AG09309 (cell line): Measurements from ENCODE around the gene DNAJC8.

Experiments
- DNase-seq: peaks from one replicate; pipeline ENCODE4 v3.0.0-alpha.2; 2010; ENCODE audit warnings: low read depth
- H3K4me3 ChIP-seq: 2 replicates; pipeline ENCODE4 v1.5.1; 2011; ENCODE audit warnings: mild to moderate bottlenecking, low read depth, low read length, moderate library complexity; ENCODE audit not compliant: control insufficient read depth
- TF ChIP-seq, protein P1 (sequence below): IDR thresholded peaks from 2 replicates; pipeline ENCODE4 v1.5.1; 2011; ENCODE audit warnings: mild to moderate bottlenecking, low read depth, low read length, inconsistent platforms; ENCODE audit not compliant: insufficient read depth, control insufficient read depth; ENCODE audit errors: missing control alignments

Gene DNAJC8

DNA sequence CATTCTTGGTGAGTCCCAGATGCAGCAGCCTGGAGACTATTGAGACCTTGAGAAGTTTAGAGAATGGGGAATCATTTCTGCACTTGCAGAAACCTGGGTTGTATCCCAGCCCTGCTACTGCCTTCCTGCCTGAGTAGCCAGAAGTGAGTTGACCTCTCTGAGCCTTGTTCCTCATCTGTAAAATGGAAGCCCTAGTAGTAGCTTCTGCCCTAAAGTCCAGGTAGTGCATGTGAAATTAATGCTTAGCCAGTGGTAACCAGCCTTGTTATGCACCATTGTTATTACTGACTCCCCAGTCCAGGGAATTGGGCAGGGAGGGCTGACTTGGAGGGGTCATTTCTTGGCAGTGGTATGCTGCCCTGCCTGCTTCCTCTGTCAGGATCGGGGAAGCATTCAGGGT, 32.1 kb upstream of the DNAJC8 start:
- no peak overlapping the region for H3K4me3 ChIP-seq
- TF ChIP-seq, protein P1, sequence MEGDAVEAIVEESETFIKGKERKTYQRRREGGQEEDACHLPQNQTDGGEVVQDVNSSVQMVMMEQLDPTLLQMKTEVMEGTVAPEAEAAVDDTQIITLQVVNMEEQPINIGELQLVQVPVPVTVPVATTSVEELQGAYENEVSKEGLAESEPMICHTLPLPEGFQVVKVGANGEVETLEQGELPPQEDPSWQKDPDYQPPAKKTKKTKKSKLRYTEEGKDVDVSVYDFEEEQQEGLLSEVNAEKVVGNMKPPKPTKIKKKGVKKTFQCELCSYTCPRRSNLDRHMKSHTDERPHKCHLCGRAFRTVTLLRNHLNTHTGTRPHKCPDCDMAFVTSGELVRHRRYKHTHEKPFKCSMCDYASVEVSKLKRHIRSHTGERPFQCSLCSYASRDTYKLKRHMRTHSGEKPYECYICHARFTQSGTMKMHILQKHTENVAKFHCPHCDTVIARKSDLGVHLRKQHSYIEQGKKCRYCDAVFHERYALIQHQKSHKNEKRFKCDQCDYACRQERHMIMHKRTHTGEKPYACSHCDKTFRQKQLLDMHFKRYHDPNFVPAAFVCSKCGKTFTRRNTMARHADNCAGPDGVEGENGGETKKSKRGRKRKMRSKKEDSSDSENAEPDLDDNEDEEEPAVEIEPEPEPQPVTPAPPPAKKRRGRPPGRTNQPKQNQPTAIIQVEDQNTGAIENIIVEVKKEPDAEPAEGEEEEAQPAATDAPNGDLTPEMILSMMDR: no peak
- no peak for DNase-seq

DNA sequence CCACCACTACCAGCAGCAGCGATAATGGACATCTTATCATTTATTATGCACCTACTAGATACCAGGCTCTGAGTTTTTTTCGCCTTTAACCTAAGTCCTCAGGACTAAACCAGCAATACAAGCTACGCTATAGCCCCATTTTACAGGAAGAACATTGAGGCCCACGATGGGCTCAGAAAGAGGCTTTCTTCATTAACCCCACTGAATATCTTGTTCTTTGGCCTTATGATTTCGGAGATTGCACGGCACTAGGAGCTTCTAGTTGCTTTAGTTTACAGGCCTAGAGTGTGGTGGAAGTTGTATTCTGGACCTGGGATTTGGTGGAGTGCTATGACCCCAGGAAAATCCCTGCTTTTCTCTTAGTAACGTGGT, 28.0 kb upstream of the DNAJC8 start:
- H3K4me3 ChIP-seq: peak overlapping the region; percentile 99
- TF ChIP-seq, protein P1: no peak
- no peak for DNase-seq

DNA sequence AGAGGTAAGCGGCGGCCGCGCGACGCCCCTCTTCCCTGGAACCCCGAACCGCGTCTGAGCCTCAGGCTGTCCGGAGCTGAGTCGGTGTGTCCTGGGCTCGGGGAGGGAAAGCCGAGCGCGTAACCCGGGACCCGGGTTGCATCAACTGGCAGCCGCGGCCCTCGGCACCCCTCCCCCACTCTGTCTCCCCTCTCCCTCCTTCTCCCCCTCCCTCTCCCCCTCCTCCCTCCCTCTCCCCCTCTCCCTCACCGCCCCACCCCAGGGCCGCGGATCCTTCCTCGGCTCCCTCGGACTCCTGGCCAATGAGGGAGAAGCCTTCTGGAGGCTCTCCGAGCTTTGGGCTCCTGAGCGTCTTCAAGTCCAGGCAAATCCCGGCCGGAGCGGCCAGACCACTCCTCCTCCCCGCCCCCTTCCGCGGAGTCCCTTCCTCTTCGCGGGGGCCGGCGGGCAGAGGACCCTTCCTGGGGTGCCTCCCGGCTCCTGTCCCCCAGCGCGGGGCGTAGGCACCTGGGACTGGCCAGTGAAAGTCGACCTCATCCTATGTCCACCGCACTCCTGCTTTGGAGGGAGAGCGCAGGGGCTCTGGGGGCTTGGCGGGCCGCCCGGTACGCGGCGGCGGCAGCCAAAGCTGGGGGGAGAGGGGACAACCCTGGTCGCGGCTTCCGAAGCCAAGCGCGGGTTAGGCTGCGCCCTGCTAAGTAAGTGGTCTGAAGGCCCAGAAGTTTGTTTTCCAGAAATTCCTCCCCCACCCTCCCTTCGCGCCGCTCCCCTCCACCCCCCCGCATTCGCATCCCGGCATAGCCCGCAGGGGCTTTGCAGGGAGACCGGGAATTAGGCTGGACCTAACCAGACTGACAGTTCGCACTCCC, 27.3 kb upstream of the DNAJC8 start:
- peak; percentile 47 for DNase-seq
- H3K4me3 ChIP-seq: peak overlapping the region; percentile 99
- TF ChIP-seq, protein P1: no peak

DNA sequence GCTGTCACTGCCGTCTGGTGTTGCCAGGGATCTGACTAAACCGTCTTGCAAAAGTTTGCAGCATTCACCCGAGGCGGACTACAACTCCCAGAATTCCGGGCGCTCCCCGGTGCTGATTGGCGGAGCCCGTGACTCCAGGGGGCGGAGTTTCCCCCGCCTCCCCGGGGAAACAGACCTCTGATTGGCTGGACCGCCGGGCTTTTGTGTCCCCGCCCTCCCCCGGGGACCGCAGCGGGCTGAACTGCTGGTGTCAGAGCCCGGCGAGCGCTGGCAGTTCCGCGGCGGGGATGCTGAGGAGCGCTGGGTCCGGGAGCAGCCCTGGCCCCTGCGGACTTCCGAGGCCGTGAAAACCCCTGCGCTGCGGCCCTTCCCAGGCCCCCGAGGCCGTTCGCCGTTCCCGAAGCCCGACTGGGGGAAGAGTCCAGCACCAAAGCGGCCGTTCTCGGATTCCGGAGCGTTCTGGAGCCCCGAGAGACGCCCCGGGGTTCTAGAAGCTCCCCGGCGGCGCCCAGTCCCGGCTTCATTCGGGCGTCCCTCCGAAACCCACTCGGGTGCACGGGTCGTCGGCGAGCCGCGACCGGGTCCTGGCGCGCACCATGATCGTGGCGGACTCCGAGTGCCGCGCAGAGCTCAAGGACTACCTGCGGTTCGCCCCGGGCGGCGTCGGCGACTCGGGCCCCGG, 26.6 kb upstream of the DNAJC8 start, which contains the start of gene SESN2:
TSS of gene SESN2 (plus strand) at position 267 of the 682 bp plus-strand sequence. CDS start at position 597, 330 bp downstream.
- peak within 1 kb of the TSS; percentile 99 for H3K4me3 ChIP-seq
- peak; percentile 99 for DNase-seq
- TF ChIP-seq, protein P1: no peak

DNA sequence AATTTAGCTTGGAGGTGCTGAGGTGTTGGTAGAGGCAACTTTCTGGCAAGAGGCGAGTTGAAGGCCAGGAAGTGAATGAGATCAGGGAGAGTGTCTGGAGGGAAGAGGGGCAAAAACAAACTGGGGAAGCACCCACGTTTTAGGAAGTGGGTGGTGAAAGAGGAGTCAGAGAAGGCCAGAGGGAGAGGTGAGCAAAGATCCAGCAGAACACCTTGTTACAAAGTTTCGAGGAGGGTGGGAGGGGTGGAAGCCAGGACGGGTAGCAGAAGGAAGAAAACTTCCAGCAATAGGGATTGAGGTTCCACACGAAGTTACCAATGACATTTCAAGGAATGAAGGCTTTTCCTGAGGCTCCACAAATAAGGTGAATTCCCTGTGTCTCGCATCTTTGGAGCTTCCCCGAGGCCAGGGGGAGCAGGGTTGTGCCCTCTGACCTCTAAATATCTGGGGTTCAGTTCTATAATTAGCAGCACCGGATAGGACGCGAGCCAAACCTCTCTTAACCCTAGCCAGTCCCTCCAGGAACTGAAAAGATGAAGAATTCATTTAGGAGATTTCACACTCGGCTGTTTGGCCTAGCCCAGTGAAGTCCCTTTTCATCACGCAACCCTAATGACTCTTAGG, 25.9 kb upstream of the DNAJC8 start:
- peak overlapping the region; percentile 13 for H3K4me3 ChIP-seq
- no peak for DNase-seq

DNA sequence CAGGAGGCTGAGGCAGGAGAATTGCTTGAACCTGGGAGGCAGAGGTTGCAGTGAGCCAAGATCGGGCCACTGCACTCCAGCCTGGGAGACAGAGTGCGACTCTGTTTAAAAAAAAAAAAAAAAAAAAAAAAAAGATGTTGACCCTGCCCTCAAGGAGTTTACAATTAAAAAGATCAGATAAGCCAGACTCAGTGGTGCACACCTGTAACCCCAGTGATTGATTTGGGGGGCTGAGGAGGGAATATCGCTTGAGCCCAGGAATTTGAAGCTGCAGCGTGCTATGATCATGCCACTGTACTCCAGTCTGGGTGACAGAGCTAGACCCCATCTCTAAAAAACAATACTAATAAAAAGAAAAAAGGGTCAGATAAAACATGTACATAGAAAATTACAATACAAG, 24.9 kb upstream of the DNAJC8 start:
- TF ChIP-seq, protein P1: no peak
- no peak overlapping the region for H3K4me3 ChIP-seq
- DNase-seq: no peak

More for the DNA sequence above, 25.9 kb upstream of the DNAJC8 start:
- TF ChIP-seq, protein P1: no peak
